CD4-positive, CD25-positive, alpha-beta regulatory T cell (primary cell): Measurements from ENCODE around the gene CAPN1. TPM values are rescaled to one million over a fixed set of nuclear protein-coding genes. Genes with fewer than 3 reads are reported as not detected.
"Not testable (repeated sequence)": the region's sequence is repeated elsewhere in the genome, so short reads cannot be mapped to it uniquely, and the experiment has no call there.

ENCODE experiments used
- ATAC-seq, 2 donors: fragments of 150-1000 bp; cut with Tn5 transposase; one replicate each; pipeline ENCODE4 v1.10.0; 2021; ENCODE audit warnings: low read depth in 2 of 2, moderate number of reproducible peaks in 2 of 2, moderate library complexity in 1 of 2
- DNase-seq, 3 donors: peaks; one replicate each; pipeline versions ENCODE4 v3.0.0 to v3.0.0-alpha.2; 2012 to 2022; ENCODE audit warnings: mixed read lengths in 1 of 3
- H3K27ac ChIP-seq: one replicate; pipeline ENCODE4 v1.7.0; 2013; ENCODE audit warnings: mild to moderate bottlenecking, low read length; ENCODE audit not compliant: insufficient read depth, poor library complexity, severe bottlenecking
- H3K27me3 ChIP-seq: one replicate; pipeline ENCODE4 v1.7.0; 2013; ENCODE audit warnings: low read length; ENCODE audit not compliant: control insufficient read depth, insufficient read depth
- H3K36me3 ChIP-seq: one replicate; pipeline ENCODE4 v1.7.0; 2013; ENCODE audit warnings: mild to moderate bottlenecking, low read length, moderate library complexity; ENCODE audit not compliant: control insufficient read depth, insufficient read depth
- H3K4me1 ChIP-seq: 2 replicates; pipeline ENCODE4 v1.7.0; 2013; ENCODE audit warnings: mild to moderate bottlenecking, low read length; ENCODE audit not compliant: insufficient read depth, control insufficient read depth, poor library complexity, severe bottlenecking
- H3K4me3 ChIP-seq: one replicate; pipeline ENCODE4 v1.7.0; 2013; ENCODE audit warnings: low read depth, mild to moderate bottlenecking, low read length, moderate library complexity
- H3K9me3 ChIP-seq, 2 experiments: 1 replicate in 1 of 2; 2 replicates in 1 of 2; pipeline ENCODE4 v1.7.0; 2013; ENCODE audit warnings: low read length in 2 of 2, mild to moderate bottlenecking in 1 of 2, moderate library complexity in 1 of 2; ENCODE audit not compliant: control insufficient read depth in 2 of 2
- H3K27ac Mint-ChIP-seq, 3 donors: one replicate each; pipeline ENCODE4 v1.8.0; 2020 to 2022; ENCODE audit warnings: mild to moderate bottlenecking in 3 of 3, mixed read lengths in 3 of 3, moderate library complexity in 2 of 3
- H3K27me3 Mint-ChIP-seq: one replicate; pipeline ENCODE4 v1.8.0; 2022; ENCODE audit warnings: mild to moderate bottlenecking, mixed read lengths
- H3K36me3 Mint-ChIP-seq: one replicate; pipeline ENCODE4 v1.8.0; 2020; ENCODE audit warnings: mixed read lengths
- H3K4me1 Mint-ChIP-seq, 4 donors: one replicate each; pipeline ENCODE4 v1.8.0; 2020 to 2022; ENCODE audit warnings: mixed read lengths in 4 of 4, mild to moderate bottlenecking in 1 of 4
- H3K4me3 Mint-ChIP-seq, 4 donors: one replicate each; pipeline ENCODE4 v1.8.0; 2020 to 2022; ENCODE audit warnings: mild to moderate bottlenecking in 4 of 4, mixed read lengths in 4 of 4, moderate library complexity in 3 of 4
- H3K9me3 Mint-ChIP-seq, 7 donors: one replicate each; pipeline ENCODE4 v1.8.0; 2020 to 2022; ENCODE audit warnings: mixed read lengths in 7 of 7, mild to moderate bottlenecking in 3 of 7, moderate library complexity in 2 of 7
- polyA plus RNA-seq, 4 donors: library from polyadenylated mRNA; unstranded; fragments of 300-500 nt; fragmentation: Illumina TruSeq; gene quantifications; one replicate each; pipeline ENCODE4 v1.2.3, GENCODE V29; 2021
- total RNA-seq: library from RNA; stranded (reverse); gene quantifications from one replicate; pipeline ENCODE4 v1.2.3, GENCODE V29; 2022

Gene CAPN1
- total and polyA plus RNA-seq, 5 donors from 2014 or later: 91.2 to 158 (median 127) TPM

GRCh38 chr11:65165410-65166317, 16.1 kb upstream of the CAPN1 start:
- DNase-seq (no peak), ATAC-seq (no peak)
- H3K9me3 Mint-ChIP-seq: peaks cover 0 to 2% (median 0%) of the 10 kb centered on the region in 7 donors
- Histone ChIP-seq H3K4me3 (no peak overlapping the region), H3K36me3 (no peaks in the 10 kb centered on the region), H3K9me3 (no peaks in the 10 kb centered on the region), H3K4me1 (peaks cover 6% of the 10 kb centered on the region), H3K27ac (no peak overlapping the region), H3K27me3 (no peaks in the 10 kb centered on the region)
- H3K27me3 Mint-ChIP-seq: peaks cover 5% of the 10 kb centered on the region
- no peak overlapping the region for H3K27ac Mint-ChIP-seq
- peaks cover 0 to 10% (median 5%) of the 10 kb centered on the region in 4 donors for H3K4me1 Mint-ChIP-seq
- H3K36me3 Mint-ChIP-seq: no peaks in the 10 kb centered on the region
- H3K4me3 Mint-ChIP-seq: no peak overlapping the region

- Mint-ChIP-seq H3K9me3 (peaks cover 0 to 2% (median 0%) of the 10 kb centered on the region in 7 donors), H3K4me3 (no peak overlapping the region), H3K27ac (no peak overlapping the region), H3K36me3 (no peaks in the 10 kb centered on the region), H3K27me3 (peaks cover 4% of the 10 kb centered on the region), H3K4me1 (peaks cover 0 to 10% (median 5%) of the 10 kb centered on the region in 4 donors)
- ATAC-seq: no peak
- Histone ChIP-seq H3K27me3 (no peaks in the 10 kb centered on the region), H3K9me3 (no peaks in the 10 kb centered on the region), H3K36me3 (no peaks in the 10 kb centered on the region), H3K4me1 (peaks cover 6% of the 10 kb centered on the region), H3K27ac (no peak overlapping the region), H3K4me3 (no peak overlapping the region)
- DNase-seq: no peak
Measured at GRCh38 chr11:65166893-65167292, 14.8 kb upstream of the CAPN1 start.

- Mint-ChIP-seq H3K27ac (no peak overlapping the region), H3K4me1 (peaks cover 0 to 10% (median 5%) of the 10 kb centered on the region in 4 donors), H3K36me3 (no peaks in the 10 kb centered on the region), H3K27me3 (peaks cover 4% of the 10 kb centered on the region), H3K4me3 (no peak overlapping the region), H3K9me3 (peaks cover 0 to 2% (median 0%) of the 10 kb centered on the region in 7 donors)
- Histone ChIP-seq H3K4me3 (no peak overlapping the region), H3K4me1 (peaks cover 6% of the 10 kb centered on the region), H3K9me3 (no peaks in the 10 kb centered on the region), H3K27ac (no peak overlapping the region), H3K36me3 (no peaks in the 10 kb centered on the region), H3K27me3 (no peaks in the 10 kb centered on the region)
- no peak for ATAC-seq
- DNase-seq: no peak
Measured at GRCh38 chr11:65167656-65168055, 14.1 kb upstream of the CAPN1 start.

GRCh38 chr11:65169164-65169641, 12.5 kb upstream of the CAPN1 start:
- Mint-ChIP-seq H3K4me1 (peaks cover 0 to 10% (median 5%) of the 10 kb centered on the region in 4 donors), H3K9me3 (peaks cover 0 to 2% (median 0%) of the 10 kb centered on the region in 7 donors), H3K4me3 (no peak overlapping the region), H3K27me3 (peaks cover 4% of the 10 kb centered on the region), H3K27ac (peak overlapping the region; percentile 52 to 95 (median 73)), H3K36me3 (no peaks in the 10 kb centered on the region)
- Histone ChIP-seq H3K27me3 (no peaks in the 10 kb centered on the region), H3K4me1 (peaks cover 6% of the 10 kb centered on the region), H3K4me3 (no peak overlapping the region), H3K36me3 (no peaks in the 10 kb centered on the region), H3K9me3 (no peaks in the 10 kb centered on the region), H3K27ac (no peak overlapping the region)
- ATAC-seq (peak; percentile 45 to 59), DNase-seq (peak in 1 of 3 donors; percentile 41)

- Histone ChIP-seq H3K4me3 (no peak within 1 kb of the TSS), H3K4me1 (peaks cover 6% of the 10 kb centered on the region), H3K9me3 (no peaks in the 10 kb centered on the region), H3K27ac (no peak within 1 kb of the TSS), H3K36me3 (no peaks in the 10 kb centered on the region), H3K27me3 (no peaks in the 10 kb centered on the region)
- DNase-seq (no peak), ATAC-seq (no peak)
- H3K9me3 Mint-ChIP-seq: peaks cover 0 to 2% (median 0%) of the 10 kb centered on the region in 7 donors
- peak within 1 kb of the TSS; percentile 52 to 95 (median 87) for H3K27ac Mint-ChIP-seq
- no peak within 1 kb of the TSS for H3K4me3 Mint-ChIP-seq
- H3K36me3 Mint-ChIP-seq: no peaks in the 10 kb centered on the region
- peaks cover 0 to 10% (median 5%) of the 10 kb centered on the region in 4 donors for H3K4me1 Mint-ChIP-seq
- no peaks in the 10 kb centered on the region for H3K27me3 Mint-ChIP-seq
Measured at GRCh38 chr11:65170058-65170534, 11.6 kb upstream of the CAPN1 start, which contains the start of gene SPDYC. SPDYC (plus strand) TSS chr11:65170233; CDS start chr11:65171358, 1,125 bp downstream.

- Mint-ChIP-seq H3K27ac (no peak overlapping the region), H3K4me1 (peaks cover 0 to 10% (median 5%) of the 10 kb centered on the region in 4 donors), H3K9me3 (no peaks in the 10 kb centered on the region), H3K36me3 (no peaks in the 10 kb centered on the region), H3K4me3 (no peak overlapping the region), H3K27me3 (no peaks in the 10 kb centered on the region)
- Histone ChIP-seq H3K36me3 (no peaks in the 10 kb centered on the region), H3K9me3 (no peaks in the 10 kb centered on the region), H3K4me1 (peaks cover 6% of the 10 kb centered on the region), H3K27me3 (no peaks in the 10 kb centered on the region), H3K27ac (no peak overlapping the region), H3K4me3 (no peak overlapping the region)
- no peak for ATAC-seq
- no peak for DNase-seq
Measured at GRCh38 chr11:65172600-65172999, 9.1 kb upstream of the CAPN1 start.

GRCh38 chr11:65174571-65175010, 7.1 kb upstream of the CAPN1 start:
- H3K4me1 ChIP-seq, H3K36me3 Mint-ChIP-seq, ATAC-seq, H3K27me3 Mint-ChIP-seq, H3K4me1 Mint-ChIP-seq, H3K27me3 ChIP-seq, DNase-seq, H3K36me3 ChIP-seq, H3K27ac Mint-ChIP-seq, H3K9me3 Mint-ChIP-seq, H3K4me3 Mint-ChIP-seq, H3K4me3 ChIP-seq, H3K27ac ChIP-seq, H3K9me3 ChIP-seq: not testable (repeated sequence)
